ENCODE data around the gene DST. TPM values are rescaled to one million over a fixed set of nuclear protein-coding genes. Genes with fewer than 3 reads are reported as not detected.

Gene DST
- total RNA-seq, 1 donor from 2014 or later, result 526 TPM

GRCh38 chr6:56477241-56477640, 165.4 kb downstream of the DST start:
- no peak for DNase-seq (ENCODE audit: low spot score)
- ATAC-seq, result no peak
- intact Hi-C loops (cut with DNase I), result no loop called here

- intact Hi-C loops (cut with DNase I), result no loop called here
- peak; percentile 58 for ATAC-seq
- no peak for DNase-seq (ENCODE audit: low spot score)
Observed at GRCh38 chr6:56475736-56476457, 166.8 kb downstream of the DST start.

- intact Hi-C loops (cut with DNase I), result no loop called here
- DNase-seq (ENCODE audit: low spot score), result no peak
- no peak for ATAC-seq
Observed at GRCh38 chr6:56474532-56474931, 168.2 kb downstream of the DST start.

GRCh38 chr6:56463443-56463842, 179.2 kb downstream of the DST start:
- DNase-seq (ENCODE audit: low spot score) (no peak), ATAC-seq (no peak)
- intact Hi-C loops (cut with DNase I), result no loop called here

GRCh38 chr6:56459030-56459805, 183.5 kb downstream of the DST start:
- ATAC-seq, result no peak
- DNase-seq (ENCODE audit: low spot score), result no peak
- intact Hi-C loops (cut with DNase I), result no loop called here

- ATAC-seq (no peak), DNase-seq (ENCODE audit: low spot score) (no peak)
- intact Hi-C loops (cut with DNase I), result no loop called here
Observed at GRCh38 chr6:56458324-56458884, 184.3 kb downstream of the DST start.

- DNase-seq (ENCODE audit: low spot score) (no peak), ATAC-seq (no peak)
- intact Hi-C loops (cut with DNase I), result no loop called here
Observed at GRCh38 chr6:56456785-56457184, 185.9 kb downstream of the DST start.

- DNase-seq (ENCODE audit: low spot score) (no peak), ATAC-seq (peak; percentile 49)
- intact Hi-C loops (cut with DNase I), result no loop called here
Observed at GRCh38 chr6:56450882-56451739, 191.6 kb downstream of the DST start.

GRCh38 chr6:56450376-56450775, 192.3 kb downstream of the DST start:
- DNase-seq (ENCODE audit: low spot score) (no peak), ATAC-seq (no peak)
- intact Hi-C loops (cut with DNase I), result no loop called here

- DNase-seq (ENCODE audit: low spot score) (no peak), ATAC-seq (no peak)
- intact Hi-C loops (cut with DNase I), result no loop called here
Observed at GRCh38 chr6:56448046-56448445, 194.6 kb downstream of the DST start.

GRCh38 chr6:56445818-56446217, 196.9 kb downstream of the DST start:
- ATAC-seq (no peak), DNase-seq (ENCODE audit: low spot score) (no peak)
- intact Hi-C loops (cut with DNase I), result no loop called here

GRCh38 chr6:56444855-56445254, 197.8 kb downstream of the DST start:
- no peak for ATAC-seq
- DNase-seq (ENCODE audit: low spot score), result no peak
- intact Hi-C loops (cut with DNase I), result no loop called here

- DNase-seq (ENCODE audit: low spot score) (no peak), ATAC-seq (no peak)
- intact Hi-C loops (cut with DNase I), result no loop called here
Observed at GRCh38 chr6:56440551-56440981, 202.1 kb downstream of the DST start.

GRCh38 chr6:56437171-56437900, 205.4 kb downstream of the DST start:
- ATAC-seq (no peak), DNase-seq (ENCODE audit: low spot score) (no peak)
- intact Hi-C loops (cut with DNase I), result no loop called here

- DNase-seq (ENCODE audit: low spot score), result no peak
- intact Hi-C loops (cut with DNase I), result no loop called here
- ATAC-seq, result no peak
Observed at GRCh38 chr6:56435754-56436153, 206.9 kb downstream of the DST start.

- intact Hi-C loops (cut with DNase I), result no loop called here
- DNase-seq (ENCODE audit: low spot score) (no peak), ATAC-seq (no peak)
Observed at GRCh38 chr6:56435326-56435725, 207.4 kb downstream of the DST start.

GRCh38 chr6:56434606-56435005, 208.1 kb downstream of the DST start:
- intact Hi-C loops (cut with DNase I), result no loop called here
- DNase-seq (ENCODE audit: low spot score) (no peak), ATAC-seq (no peak)

GRCh38 chr6:56433119-56433518, 209.6 kb downstream of the DST start:
- intact Hi-C loops (cut with DNase I), result no loop called here
- DNase-seq (ENCODE audit: low spot score) (no peak), ATAC-seq (no peak)

GRCh38 chr6:56432194-56432593, 210.5 kb downstream of the DST start:
- intact Hi-C loops (cut with DNase I), result no loop called here
- ATAC-seq, result no peak
- no peak for DNase-seq (ENCODE audit: low spot score)
